ENCODE data around the gene CXADR.

Gene CXADR

DNA sequence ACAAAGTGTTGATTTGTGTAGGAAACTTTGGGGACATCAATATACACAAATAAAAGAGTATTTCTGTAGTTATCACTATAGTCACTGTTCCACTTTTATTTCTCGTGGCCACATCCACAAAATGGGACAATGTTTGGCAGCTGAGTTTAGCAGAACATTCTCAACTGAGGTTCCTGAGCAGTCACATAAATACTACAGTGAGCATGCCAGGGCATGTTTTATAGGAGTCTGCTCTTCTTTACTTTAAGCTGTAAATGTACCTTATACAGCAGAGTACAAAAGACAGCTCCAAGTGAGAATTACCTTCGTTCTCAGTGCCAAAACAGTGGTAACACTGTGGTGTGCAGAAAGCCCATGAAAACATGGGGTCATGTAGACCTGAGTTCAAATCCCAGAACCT, 94.8 kb downstream of the CXADR start:
- no peak for DNase-seq (ENCODE audit: low read depth in 2 of 2)

DNA sequence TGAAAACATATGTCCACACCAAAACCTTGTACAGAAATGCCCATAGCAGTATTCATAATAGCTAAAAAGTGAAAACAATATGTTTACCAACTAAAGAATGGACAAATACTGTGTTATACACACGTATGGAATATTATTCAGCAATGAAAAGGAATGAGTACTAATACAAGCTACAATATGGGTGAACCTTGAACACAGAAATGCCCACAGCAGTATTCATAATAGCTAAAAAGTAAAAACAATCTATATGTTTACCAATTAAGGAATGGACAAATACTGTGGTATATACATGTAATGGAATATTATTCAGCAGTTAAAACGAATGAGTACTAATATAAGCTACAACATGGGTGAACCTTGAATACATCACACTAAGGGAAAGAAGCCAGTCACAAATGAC, 96.8 kb downstream of the CXADR start:
- DNase-seq (ENCODE audit: low read depth in 2 of 2) = no peak

DNA sequence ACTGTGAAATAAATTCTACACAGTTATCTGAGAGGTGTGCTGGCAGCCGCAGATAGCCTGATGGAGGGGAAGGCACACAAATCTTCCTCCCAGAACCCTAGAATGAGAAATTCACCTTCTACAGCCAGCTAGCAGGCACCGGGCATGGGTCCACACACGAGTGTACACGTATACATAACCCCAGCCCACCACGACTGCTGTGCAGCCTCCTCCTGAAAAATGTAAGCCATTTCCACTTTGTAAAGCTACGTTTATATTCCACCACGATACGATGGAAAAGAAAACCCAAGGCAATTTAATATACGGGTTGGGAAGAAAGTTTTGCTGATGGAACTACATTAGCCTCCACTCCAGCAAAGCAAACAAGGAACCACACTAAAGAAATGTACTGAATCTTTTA, 98.1 kb downstream of the CXADR start:
- no peak for DNase-seq (ENCODE audit: low read depth in 2 of 2)

DNA sequence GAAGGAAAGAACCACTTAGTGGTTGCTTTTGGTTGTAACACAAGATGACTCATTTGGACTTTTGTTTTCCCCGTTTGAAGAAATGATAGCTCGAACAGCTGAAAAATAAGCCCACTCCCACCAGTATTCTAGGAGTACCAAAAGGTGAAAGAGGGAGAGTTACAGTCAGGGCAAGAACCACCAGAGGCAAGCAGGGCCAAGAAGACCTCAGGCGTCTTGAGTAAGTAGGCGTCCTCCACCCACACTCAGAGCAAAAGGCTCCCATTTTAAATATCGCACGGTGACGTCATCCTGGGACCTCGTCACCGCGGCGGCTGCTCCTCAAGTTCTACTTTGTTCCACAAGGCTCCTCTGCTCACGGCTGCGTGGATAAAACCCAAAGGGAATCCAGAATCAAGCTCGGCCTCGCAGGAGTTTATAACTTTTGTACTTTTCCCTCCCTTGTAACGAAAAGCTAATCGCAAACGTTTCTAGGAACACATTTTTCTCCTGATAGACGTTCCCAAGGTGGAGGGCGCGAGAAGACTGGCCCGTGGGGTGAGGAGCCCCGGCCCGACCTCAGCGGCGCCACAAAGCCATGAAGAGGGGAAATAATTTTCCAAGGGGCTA, 98.7 kb downstream of the CXADR start:
- DNase-seq (ENCODE audit: low read depth in 2 of 2) = peak; percentile 61 to 76

DNA sequence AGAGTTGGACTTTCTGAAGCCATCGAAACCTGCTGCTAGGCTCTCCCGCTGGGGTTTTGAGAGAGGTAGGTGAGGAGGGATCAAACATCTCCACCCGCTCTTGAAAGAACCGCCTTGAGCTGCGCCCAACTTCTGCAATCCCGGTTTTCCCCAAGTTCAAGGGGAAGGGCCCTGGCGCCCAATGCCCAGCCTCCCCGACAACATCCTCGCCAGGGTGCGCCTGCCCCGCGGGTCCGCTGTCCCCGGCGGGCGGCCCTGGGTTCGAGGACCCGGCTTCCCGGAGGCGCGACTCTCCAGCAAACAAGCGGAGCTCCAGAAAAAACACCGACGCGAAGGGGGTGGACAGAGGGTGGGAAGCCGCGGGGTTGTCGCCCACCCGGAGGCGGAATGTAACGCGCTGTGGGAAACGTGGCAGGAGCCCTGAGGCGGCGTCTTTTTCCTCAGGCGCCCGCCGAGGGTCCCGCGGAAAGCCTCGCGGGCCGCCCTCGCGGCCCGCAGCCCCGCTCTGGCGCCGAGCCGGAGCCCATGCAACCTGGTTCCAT, 99.3 kb downstream of the CXADR start:
- peak; percentile 2 to 24 for DNase-seq (ENCODE audit: low read depth in 2 of 2)

DNA sequence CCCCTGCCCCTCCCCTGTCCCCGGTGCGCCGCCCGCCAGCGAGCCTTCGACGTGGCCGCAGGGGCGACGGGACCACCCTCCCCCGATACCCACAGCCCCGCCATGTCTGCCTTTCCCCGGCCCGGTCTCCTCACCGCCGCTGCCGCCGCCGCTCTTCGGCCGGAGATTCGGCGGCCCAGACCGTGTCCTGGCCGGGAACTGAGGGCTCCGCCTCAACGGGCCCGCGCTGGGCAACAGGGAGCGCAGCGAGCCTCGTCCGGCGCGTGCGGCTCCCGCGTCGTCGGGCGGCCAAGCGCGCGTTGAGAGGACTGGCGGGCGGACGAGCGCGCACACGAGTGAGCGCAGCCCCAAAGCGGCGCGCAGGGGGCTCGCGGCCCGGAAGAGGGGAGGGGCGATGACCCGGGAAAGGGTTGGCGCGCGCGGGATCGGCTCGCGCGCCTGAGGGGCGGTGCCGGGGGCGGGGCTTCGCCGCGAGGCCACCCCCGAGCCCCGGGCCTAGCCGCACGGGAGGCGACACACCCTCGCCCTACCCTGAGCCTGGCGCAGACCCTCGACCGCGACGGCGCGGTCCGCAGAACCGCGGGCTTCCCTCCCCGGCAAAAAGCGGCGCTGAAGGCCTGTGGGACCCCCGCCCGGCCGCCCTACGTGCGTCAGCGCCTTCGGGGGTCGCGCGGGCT, 99.9 kb downstream of the CXADR start, which contains the start of gene BTG3:
BTG3 (minus strand) TSS at position 337 of the 677 bp plus-strand sequence. CDS start 3,757 bp downstream, outside the sequence.
- DNase-seq (ENCODE audit: low read depth in 2 of 2) = peak; percentile 76 to 83

DNA sequence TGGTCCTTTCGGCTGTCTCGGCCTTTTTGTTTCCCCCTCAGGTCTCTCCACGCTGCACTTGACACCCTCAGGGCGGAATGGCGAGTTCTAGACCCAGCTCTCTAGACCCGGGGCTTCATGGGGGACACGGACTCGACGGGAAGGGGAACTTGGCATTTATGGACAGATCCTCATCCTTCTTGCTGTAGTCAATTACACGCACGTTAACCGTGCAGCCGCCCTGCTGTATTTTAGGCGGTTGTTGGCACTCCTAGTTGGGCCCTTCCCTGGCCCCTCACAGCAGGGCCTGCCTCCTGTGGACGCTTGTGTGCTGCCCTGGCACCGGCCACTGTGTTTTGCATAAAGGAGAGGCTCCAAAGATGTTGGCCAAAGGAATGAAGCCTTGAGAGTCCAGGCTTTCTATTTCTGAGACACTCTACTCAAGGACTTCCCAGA, 100.4 kb downstream of the CXADR start:
- DNase-seq (ENCODE audit: low read depth in 2 of 2) = peak in 1 of 2 donors; percentile 1

DNA sequence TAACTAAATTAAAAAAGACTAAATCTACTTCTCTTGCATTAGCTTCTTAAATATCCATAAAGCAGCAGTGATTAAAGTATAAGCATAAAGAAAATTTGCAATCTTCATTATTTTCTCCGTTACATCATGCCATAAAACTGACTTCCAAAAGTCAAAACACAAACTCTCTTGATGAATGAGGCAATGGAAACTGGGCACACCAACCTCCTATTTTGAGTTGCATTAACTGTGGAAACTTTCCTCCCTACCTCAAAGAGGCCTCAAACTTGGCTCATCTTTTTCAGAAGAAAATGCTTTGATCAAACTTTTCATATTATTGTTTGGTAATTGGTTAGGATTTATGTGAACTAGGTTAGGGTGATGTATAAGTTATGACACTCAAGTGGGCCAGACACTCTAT, 104.0 kb downstream of the CXADR start:
- DNase-seq (ENCODE audit: low read depth in 2 of 2) = no peak

DNA sequence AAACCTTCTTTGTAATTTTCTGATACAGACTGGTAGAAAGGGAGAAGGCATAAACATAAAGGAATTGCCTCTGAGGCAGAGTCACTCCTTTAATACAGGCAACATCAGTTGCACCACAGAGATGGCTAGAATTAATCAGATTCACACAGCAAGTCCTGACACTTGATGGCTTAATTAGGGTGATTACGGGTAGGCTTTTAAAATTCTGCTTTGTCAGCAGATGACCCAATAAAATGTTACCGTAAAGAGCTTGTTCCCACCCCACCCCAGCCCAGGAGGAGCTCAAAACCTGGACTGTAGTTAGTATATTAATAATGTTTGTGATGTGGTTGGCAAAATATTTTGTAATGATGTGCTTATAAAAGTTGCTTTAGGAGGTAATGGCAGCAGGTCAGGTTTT, 109.2 kb downstream of the CXADR start:
- DNase-seq (ENCODE audit: low read depth in 2 of 2) = no peak

DNA sequence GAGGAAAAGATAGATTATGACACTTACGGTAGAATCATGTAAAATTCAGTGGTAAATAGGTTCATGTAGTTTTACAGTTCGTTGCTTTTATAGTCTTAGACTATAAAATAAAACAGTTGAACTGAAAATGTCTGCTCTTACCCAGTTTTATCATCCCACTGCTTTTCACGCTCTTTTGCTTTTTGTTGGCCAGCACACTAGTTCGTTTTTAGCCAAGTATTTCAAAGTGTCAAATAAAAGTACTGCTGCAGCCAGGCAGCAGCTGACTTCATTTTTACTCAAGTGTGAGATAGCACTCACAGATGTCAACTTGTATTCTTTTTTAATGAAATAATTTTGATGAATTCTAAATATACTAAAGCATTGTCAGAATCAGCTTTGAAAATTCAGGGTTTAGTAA, 118.4 kb downstream of the CXADR start:
- DNase-seq (ENCODE audit: low read depth in 2 of 2) = no peak

DNA sequence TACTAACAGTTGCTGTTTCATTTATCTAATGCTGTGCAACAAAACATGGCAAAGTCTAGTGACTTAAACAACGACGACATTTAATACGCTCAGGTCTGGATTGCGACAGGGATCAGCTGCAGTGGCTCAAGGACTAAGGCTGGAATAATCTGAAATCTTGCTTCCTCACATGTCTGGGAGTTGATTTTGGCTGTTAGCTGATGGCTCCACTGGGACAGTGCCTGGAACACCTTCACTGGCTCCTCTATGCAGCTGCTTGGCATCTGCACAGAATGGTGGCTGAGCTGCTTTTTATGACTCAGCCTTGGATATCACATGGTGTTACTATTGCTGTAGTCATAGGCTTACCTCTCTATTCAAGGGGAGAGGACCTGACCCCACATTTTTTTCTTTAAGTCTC, 123.9 kb downstream of the CXADR start:
- no peak for DNase-seq (ENCODE audit: low read depth in 2 of 2)

DNA sequence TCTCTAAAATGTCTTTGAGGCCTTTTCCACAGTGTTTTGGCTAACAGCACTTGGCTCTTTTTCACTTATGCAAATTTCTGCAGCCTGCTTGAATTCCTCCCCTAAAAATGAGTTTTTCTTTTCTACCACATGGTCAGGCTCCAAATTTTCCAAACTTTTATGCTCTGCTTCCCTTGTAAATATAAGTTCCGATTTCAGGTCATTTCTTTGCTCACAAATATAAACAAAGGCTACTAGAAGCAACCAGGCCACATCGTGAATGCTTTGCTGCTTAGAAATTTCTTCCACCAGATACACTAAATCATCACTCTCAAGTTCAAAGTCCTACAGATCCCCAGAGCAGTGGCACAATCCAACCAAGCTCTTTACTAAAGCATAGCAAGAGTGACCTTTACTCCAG, 128.0 kb downstream of the CXADR start:
- DNase-seq (ENCODE audit: low read depth in 2 of 2) = no peak

Measured in stimulated activated CD8-positive, alpha-beta memory T cell treated with anti-CD3 and anti-CD28 coated beads, Interleukin-2, amount 100 ng/mL, for 48 hours (primary cell).